Stimulated activated CD4-positive, alpha-beta T cell treated with anti-CD3 and anti-CD28 coated beads, Interleukin-4, amount 100 ng/mL, for 24 hours (primary cell): Measurements from ENCODE around the gene RBM47.
"Not testable (repeated sequence)": the region's sequence is repeated elsewhere in the genome, so short reads cannot be mapped to it uniquely, and the experiment has no call there.

Experiments used
- DNase-seq: peaks from one replicate; pipeline ENCODE4 v3.0.0-alpha.2; 2020

RBM47 gene

DNA sequence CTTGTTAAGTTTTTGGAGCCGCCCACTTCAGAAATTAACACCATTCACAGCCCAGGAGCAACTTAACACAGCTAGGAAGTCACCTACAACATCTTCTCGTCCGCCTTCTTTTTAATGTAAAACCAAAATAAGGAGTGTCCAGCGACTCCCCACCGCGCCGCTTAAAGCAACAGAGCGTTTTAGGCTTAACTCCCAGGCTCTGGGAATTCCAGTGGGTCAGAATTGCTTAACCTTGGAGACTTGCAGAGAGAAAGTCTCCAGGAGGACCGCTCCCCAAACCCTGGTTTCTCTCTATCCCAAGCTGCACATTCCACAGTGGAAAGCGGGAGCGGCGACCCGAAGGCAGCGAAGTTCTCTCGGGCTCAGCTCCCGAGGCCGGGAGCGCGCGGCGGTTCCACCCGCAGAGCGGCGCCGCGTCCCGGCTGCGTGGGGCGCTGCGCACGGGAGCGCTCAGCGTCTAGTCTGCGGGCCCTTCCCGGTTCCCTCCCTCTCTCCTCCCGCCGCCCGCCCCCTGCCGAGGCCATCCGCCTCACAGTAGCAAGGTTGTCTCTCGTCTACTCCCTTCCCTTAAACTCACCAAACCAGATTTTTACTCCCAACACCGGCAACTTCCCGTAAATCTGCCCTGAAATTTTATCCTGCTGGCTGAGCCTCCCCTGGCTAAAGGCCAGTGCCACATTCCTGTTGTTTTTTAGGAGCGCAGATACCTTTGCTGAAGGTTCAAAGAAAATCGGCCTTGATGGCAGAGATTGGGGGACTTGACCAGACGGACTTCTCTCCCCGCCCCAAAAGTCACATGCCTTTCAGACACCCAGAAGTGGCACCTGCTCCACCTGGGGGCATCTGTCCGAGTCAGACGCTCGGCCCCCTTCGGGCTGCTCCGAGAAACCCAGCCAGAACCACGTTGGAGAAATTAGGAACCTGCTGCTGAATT, at the start of gene RBM47:
Gene RBM47, minus strand, starts transcription at position 464 of the 934 bp plus-strand sequence. CDS start 190,971 bp downstream, outside the sequence.
- DNase-seq: peak; percentile 26

DNA sequence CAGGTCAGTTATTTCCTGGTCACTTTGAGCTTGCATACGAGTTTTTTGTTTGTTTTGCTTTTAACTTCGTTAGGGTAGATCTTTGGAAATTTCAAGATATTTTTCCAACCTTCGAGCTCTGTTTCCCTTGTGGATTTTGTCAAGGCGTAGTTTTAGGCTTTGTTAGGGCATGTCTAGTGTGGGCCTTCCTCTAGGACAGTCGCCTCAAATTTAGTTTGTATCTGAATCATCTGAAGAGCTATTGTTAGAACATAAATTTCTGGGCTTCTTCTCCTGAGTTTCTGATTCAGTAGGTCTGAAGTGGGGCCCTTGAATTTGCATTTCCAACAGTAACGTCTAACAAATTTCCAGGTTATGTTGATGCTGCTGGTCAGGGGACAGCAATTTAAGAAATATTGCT, 48.8 kb upstream of the RBM47 start:
- no peak for DNase-seq

DNA sequence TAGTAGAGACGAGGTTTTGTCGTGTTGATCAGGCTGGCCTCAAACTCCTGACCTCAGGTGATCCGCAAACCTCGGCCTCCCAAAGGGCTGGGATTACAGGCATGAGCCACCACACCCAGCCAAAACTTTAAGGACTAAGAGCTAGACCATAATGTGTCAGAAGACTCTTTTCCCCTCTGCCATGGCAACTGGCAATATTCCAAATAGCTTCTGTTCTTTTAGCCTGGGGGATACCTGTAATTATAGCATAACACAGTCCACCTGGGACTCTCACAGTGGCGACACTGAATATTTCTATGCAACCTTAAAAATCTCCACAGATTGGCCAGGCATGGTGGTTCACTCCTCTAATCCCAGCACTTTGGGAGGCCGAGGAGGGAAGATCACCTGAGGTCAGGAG, 45.5 kb upstream of the RBM47 start:
- no peak for DNase-seq

DNA sequence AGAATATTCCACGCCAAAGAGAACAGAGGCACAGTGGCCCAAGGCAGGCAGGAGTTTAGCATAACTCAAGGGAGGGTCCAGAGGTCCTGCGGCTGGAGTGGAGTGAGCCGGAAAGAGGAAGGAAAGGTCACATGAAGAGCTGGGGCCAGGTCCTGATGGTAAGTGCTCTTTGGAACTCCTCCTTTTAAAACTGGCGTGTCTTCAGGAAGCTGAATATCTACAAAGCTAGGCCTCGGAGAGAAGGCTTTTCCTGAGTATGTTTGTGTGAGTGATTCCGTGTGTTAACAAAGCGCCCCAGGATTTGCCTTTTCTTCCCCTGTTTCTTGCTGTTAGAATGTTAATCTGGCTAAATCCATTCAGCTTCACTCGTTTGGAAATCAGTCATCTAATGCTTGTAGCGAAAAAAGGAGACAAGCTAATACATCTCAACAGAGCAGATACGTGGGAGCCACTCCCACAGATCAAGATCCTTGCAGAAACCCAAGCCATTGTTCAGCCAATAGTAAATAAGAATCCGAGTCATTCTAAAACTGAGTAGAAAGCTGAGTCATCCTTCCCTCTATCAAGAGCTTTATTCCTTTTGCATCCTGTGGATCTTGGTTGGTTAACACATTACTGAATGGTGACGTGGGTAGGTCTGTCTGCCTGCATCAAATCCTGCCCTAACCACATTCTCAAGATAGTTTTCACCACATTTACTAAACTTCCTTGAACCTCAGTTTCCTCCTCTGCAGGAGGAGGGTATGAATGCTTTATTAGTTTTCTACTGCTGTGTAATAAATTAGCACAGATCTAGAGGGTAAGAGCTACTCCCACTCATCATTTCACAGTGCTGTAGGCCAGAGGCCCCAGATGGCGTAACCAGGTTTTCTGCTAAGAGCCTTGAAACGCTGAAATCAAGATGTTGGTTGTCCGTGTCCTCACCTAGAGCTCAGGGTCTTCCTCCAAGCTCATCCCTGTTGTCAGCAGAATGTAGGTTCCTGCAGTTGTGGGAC, 43.2 kb upstream of the RBM47 start:
- DNase-seq: peak; percentile 67

DNA sequence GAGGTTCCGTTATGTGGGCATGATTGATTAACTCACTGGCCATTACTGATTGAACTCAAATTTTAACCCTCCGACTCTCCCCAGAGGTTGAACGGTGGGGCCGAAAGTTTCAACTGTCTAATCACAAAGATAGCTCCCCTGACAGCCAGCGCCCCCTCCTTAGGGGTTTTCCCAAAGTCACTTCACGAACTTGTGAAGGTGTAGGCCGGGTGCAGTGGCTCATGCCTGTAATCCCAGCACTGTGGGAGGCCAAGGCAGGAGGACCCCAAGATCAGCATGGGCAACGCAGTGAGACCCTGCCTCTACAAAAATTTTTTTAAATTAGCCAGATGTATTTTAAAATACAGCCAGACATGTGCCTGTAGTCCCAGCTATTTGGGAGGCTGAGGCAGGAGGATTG, 39.8 kb upstream of the RBM47 start:
- DNase-seq: peak; percentile 33

DNA sequence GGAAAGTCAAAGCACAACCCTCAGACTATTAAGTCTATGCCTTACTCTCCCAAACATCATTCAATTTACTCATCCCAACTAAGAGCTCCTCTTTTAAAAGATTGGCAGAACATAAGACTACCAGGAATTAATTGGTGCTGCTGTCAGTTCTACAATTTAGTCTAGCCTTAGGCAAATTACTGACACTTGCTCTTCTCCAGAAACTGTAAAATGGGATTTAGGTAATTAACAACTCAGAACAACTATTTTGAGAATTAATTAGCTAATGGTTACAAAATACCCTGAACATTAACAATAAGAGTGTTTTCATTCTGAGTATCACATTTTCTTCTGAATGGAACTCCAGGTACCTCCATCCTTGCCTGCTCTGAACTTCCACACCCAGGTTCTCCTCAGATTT, 36.2 kb upstream of the RBM47 start:
- no peak for DNase-seq

DNA sequence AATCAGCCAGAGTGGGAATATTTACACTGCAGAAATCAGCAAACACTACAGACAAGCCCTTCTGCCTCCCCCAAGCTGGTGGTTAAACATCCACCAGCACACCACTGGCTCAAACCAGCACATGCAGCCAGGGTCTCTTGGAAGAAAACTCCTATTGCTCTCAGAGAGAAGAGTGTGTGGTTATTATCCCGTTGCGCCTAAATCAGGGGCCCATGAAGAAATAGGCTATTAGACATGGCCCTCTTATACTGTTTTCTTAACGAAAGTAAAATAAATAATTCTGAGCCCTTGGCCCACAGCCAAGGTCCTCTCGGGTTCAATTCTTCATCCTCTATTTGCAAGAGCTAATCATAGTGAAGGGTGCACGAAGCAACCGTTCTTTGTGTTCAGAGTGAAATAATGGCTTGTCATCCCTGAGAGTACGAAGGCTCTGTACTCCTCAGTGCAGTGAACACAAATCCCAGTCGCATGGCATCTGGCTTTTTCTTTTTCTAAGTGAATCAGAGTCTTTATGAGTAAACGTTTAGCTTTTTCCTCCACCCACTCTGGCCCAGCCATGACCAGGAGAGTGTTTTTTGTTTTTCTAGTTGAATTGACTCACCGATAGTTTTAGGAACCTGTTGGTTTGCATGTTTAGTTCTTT, 33.4 kb upstream of the RBM47 start:
- peak; percentile 64 for DNase-seq

DNA sequence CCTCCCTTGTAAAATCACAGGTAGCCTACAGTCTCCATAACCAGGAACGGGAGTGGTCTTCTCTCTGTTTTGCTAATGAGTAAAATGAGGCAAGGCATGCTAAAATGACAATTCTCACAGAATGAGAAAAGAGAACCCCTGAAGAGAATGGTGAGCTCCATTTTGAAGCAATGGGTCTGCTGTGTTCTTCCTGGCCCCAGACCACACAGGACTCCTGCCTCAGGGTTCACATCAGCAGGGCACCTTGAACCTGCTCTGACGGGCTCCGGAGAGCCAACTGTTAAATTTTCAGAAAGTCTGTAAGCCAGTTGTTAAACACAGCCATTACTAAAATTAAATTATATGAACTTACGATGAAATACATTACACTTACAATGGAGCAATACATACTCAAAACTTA, 32.1 kb upstream of the RBM47 start:
- DNase-seq: no peak

DNA sequence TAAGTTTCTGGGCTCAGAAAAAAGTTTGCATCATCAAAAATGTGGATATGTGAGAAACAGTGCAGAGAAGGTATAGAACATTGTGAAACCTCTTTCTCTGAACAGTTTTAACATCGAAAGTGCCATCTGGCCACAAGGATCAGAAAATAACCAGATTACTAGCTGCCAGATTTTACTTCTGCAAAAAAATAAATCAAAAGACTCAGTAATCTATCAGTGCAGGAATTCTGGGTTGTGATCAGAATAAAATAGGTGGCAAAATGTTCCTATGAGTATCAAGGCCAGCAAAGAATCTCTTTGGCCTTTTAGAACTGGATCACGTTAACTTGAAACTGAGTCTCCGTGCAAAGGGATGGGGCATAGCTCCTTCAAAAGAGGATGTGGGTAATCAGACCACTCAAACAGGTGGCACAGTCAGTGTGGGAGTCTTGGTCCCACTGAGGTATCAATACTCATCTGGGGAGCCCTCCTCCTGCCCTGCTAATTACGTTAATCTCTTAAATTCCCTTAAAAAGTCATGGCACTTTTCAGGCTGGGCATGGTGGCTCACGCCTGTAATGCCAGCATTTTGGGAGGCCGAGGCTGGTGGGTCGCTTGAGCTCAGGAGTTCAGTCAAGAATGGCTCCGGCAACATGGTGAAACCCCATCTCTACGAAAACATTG, 26.7 kb upstream of the RBM47 start:
- DNase-seq: no peak

DNA sequence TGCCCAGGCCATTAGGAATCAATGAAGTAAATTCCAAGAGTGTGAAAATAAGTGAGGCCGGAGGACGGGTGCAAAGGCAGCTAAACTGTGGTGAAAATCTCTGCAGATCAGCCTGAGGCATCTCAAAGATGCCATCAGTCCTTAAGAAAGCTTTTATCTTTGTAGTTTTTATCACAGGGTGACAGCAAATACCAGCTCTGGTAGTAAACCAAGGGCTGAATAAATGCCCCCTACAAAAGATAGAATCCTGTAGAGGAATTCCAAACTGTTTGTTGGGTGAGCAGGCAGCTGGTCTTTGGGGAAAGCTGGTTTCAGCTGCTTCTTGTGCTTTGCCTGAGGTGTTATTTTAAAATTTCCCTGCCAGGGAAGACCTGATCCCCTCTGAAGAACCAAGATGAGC, 21.6 kb upstream of the RBM47 start:
- DNase-seq: no peak

DNA sequence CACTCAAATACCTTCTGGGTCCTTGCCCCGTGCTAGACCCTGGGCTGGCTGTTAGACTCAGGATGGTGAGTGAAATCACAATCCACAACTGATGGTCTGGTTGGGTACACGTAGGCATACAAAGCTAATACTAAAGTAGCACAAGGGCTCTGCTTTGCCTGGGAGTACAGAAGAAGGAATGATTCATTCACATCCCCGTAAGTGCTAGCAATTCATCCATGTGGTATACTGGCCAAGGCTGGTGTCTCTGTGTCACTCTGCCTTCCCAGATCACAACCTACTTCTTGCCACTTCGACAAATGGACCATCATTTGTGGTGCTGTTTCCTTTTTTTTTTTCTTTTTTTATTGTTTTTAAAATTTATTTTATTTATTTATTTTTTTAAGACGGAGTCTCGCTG, 19.7 kb upstream of the RBM47 start:
- DNase-seq: no peak

DNA sequence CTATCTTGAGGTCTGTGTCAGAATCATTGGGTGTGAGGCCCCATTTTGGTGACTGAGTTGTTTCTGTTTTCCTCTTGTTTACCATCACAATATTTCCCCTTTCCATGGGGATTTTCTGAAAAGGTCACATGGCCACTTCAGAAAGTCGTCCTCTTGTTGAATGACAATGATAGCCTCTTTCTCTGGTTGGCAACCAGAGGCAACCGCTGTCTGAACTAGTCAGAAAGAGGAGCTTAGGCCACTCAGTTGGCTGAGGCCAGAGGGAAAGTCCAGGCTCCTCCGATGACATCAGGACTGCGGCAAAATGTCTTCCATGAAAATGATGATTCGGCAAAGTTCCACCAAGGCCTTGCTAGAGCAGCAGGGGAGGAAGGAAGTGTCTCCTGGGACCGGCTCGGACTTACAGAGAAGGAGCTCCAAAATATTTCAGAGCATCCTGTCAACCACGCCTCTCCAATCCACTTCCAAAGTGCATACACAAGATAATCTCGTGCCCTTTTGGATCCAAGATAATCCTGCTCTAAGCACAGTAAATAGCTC, 19.1 kb upstream of the RBM47 start:
- DNase-seq: no peak

DNA sequence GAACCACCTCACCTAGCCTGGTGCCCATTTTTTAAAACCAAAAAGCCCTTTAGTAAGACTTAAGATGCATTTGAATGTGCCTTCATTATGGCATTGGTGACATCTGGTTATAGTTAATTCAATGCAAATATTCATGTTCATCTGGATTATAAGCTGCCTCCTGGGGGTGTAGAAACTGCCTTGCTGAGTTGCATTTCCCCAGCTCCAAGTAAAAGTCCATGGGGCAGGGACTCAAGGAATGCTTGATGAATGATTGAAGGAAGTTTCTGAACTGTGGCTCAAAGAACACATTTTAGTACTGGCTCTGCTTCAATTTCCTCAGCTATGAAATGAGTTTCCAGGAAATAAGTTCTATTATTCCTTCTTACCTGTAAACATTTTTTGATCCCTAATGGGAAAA, 18.5 kb upstream of the RBM47 start:
- no peak for DNase-seq

DNA sequence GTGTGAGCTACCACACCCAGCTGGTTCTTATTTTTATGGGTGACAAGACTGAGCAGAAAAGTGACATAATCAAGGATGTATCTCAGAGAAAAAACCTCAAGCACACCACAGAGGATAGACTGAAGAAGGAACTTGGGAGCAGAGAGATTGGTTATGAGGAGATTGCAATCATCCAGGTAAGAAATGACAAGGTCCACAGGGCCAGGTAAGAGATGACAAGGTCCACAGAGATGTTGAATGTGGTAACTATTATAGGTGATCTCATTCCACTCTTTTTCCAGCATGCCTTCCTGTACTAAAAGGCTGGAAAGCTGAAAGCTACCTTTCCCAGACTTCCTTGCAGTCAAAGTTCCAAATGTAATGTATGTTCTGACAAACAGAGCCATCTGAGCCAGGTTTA, 15.9 kb upstream of the RBM47 start:
- no peak for DNase-seq

DNA sequence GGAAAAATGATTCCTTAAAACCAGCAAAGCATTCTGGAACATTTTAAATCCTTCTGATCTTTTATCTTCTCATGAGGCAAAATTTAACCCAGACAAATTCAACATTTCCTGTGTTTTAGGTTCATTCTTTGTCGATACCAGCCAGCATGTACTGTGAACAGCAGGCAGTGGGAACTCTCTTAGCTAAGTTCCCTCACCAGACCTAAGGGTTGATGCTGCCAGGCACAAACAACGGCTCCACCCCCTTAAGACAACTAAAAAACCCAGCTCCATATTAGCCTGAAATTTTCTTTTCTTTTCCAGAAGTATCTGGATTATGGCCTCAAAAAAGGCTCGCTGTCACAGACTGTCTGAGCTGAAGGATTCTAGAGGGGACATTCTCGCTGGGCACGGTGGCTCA, 2.4 kb upstream of the RBM47 start:
- no peak for DNase-seq

DNA sequence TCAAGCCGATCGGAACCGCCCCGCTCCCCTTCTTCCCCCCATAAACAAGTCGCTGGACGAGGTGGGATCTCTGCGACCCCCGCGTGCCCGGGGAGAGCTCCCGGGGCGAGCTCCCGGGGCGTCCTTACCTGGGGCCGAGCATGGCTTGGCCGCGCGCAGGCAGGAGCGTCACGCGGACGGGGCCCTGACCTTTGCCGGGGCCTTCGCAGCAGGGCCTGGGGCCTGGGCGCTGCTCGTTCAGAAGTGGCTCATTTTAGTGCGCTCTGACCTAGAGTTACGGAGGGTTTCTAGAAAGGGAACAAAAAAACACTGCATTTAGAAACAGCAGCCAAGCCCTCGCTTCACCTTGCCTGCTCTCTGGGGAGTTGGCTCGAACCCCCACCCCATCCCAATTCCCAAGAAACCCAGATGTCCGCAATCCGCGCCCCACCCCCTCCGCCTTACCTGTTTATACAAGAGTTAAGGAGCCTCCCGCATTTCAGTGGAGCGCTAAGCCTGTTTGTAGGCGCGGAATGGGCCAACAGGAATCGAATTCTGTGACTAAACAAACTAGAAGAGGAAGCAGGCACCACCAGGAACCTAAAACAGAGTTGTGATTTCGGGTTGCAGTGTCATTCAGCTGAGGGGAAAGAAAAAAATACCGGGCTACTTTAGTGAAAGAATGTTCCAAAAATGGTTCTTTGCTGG, 814 bp upstream of the RBM47 start:
- DNase-seq: no peak

DNA sequence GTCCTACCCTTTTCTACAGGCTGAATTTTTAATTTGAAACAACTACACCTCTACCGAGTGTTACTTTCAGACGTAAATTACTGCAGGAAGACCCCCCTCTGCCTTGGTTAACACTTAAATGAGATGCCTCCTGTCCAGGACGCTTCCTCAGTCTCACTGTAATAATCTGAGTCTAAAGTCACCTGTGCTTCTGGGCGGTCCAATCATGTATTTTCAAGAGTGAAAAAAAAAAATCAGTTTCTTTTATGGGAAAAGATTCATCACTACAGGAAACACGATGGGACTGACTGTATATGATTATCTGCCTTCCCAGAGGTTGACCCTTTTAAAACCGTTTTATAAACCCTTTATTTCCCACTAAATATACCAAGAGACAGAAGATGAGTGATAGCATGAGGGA, 776 bp downstream of the RBM47 start:
- no peak for DNase-seq

DNA sequence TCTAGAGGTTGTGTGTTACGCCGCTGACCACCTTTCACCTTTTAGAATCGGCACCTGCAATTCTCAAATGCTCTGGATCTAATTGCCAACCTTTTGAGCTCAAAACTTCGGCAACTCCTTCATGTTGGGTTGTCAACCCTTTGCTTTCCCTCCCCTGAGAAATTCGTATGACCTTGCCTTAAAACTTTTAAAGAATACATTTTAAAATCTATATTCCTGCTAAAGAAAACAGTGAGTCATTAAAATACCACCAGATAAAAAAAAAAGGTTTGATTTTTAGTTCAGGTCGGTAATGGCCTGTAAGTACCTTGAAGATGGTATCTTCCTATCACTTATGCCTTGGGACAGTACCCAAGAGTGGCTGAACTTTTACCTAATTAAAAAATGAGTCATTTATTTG, 1.3 kb downstream of the RBM47 start:
- DNase-seq: not testable (repeated sequence)

DNA sequence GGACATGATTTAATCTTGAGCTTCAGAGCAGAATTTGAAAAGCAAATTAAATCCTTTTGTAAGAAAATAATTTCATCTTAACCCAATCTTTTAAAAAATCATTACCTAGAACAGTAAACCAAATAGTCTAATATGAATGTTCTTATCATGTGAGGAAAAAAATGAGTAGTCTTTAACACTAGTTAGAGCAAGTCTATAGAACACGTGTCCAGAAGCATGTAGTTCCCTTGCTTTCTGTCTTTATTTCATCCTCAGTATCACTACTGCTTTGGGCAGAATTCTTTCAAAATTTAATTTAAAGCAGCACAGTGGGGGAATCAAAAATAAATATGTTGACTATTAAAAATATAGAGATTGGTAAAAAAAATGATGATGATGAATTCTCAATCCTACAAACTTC, 2.1 kb downstream of the RBM47 start:
- DNase-seq: no peak

DNA sequence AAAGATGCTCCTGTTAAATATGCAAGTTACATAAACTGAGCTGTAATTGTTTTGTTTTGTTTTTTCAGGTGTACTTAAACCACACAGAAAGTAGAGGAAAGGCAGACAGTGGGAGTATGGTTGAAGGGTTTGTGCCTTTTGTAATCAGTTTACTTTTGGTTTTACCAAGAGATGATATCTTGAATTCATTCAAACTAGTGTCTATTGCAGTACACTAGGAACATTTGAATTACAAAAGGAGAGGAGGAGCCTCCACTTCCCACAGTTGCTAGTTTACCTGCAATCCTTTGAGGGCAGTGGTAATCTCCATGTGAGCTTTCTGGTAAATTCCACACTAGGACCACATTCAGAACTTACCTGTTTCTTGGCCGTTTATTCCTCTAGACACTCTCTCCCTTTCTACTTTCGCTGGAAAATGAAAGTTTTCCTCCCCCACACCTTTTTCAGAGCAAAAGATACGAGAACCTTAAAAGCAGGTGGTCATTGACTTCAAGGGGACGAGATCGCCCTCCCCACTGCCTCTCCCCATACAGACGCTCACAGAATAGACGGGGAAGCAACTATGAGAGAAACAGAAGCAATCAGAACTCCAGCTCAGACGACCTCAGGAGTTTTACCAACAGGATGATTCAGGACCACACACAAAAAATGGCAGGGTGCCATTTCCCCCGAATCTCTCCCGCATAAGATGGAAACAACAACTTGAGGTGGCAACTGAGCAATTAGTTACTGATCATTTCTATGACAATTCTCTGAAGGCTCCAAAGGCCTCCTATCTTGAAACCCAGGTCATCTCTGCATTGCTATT, 3.3 kb downstream of the RBM47 start:
- DNase-seq: no peak

DNA sequence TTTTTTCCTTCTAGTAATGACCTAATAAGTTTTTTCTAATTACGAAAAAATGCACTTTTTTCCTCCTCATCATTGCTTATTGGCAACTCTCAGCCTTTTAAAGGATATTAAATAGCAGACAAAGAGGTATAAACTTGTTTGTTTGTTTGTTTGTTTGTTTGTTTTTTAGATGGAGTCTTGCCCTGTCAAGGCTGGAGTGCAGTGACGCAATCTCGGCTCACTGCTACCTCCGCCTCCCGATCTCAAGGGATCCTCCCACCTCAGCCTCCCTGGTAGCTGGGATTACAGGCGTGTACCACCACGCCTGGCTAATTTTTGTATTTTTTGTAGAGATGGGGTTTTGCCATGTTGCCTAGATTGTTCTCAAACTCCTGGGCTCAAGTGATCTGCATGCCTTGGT, 6.0 kb downstream of the RBM47 start:
- DNase-seq: no peak
